Neural progenitor cell (in vitro differentiated cells): ENCODE measurements around the gene LGMN. TPM values are rescaled to one million over a fixed set of nuclear protein-coding genes. Genes with fewer than 3 reads are reported as not detected.

ENCODE experiments used
- DNase-seq: peaks from one replicate; pipeline ENCODE4 v3.0.0-alpha.2; 2016; ENCODE audit warnings: low spot score
- H2AFZ ChIP-seq: fragments of 200-600 bp; sonication (generic); replicated peaks from 2 replicates; pipeline ENCODE4 v1.6.1; 2016; ENCODE audit warnings: antibody characterized with exemption
- H3F3A ChIP-seq: fragments of 200-600 bp; sonication (generic); 2 replicates; pipeline ENCODE4 v1.6.1; 2016; ENCODE audit warnings: antibody characterized with exemption, low read depth
- H3K27ac ChIP-seq: fragments of 200-600 bp; sonication (generic); 2 replicates; pipeline ENCODE4 v1.5.1; 2016; ENCODE audit warnings: mild to moderate bottlenecking
- H3K27me3 ChIP-seq: fragments of 200-600 bp; sonication (generic); 2 replicates; pipeline ENCODE4 v1.6.1; 2016; ENCODE audit warnings: mild to moderate bottlenecking, moderate library complexity
- H3K36me3 ChIP-seq: fragments of 200-600 bp; sonication (generic); 2 replicates; pipeline ENCODE4 v1.5.1; 2016
- H3K4me1 ChIP-seq: fragments of 200-600 bp; sonication (generic); 2 replicates; pipeline ENCODE4 v1.6.1; 2016; ENCODE audit warnings: mixed run types
- H3K4me2 ChIP-seq: fragments of 200-600 bp; sonication (generic); 2 replicates; pipeline ENCODE4 v1.6.1; 2016
- H3K4me3 ChIP-seq: fragments of 200-600 bp; sonication (generic); 2 replicates; pipeline ENCODE4 v1.5.1; 2016
- H3K79me2 ChIP-seq: fragments of 200-600 bp; sonication (generic); 2 replicates; pipeline ENCODE4 v1.6.1; 2016; ENCODE audit warnings: low read depth
- H3K9ac ChIP-seq: fragments of 200-600 bp; sonication (generic); 2 replicates; pipeline ENCODE4 v1.6.1; 2016
- H3K9me3 ChIP-seq: fragments of 200-600 bp; sonication (generic); 2 replicates; pipeline ENCODE4 v1.5.1; 2016; ENCODE audit warnings: low read depth
- H4K20me1 ChIP-seq: fragments of 200-600 bp; sonication (generic); 2 replicates; pipeline ENCODE4 v1.6.1; 2016; ENCODE audit warnings: low read depth
- H3K27ac Mint-ChIP-seq: 3 replicates; pipeline ENCODE4 v1.8.0; 2021; ENCODE audit warnings: mixed read lengths
- H3K27me3 Mint-ChIP-seq: 2 replicates; pipeline ENCODE4 v1.8.0; 2022; ENCODE audit warnings: low read depth, mild to moderate bottlenecking, inconsistent platforms, moderate library complexity, mixed read lengths; ENCODE audit not compliant: insufficient read depth
- H3K36me3 Mint-ChIP-seq: 3 replicates; pipeline ENCODE4 v1.8.0; 2021; ENCODE audit warnings: mixed read lengths
- H3K4me1 Mint-ChIP-seq: 3 replicates; pipeline ENCODE4 v1.8.0; 2021; ENCODE audit warnings: mixed read lengths
- H3K4me3 Mint-ChIP-seq: 3 replicates; pipeline ENCODE4 v1.8.0; 2021; ENCODE audit warnings: mild to moderate bottlenecking, moderate library complexity, mixed read lengths
- H3K9me3 Mint-ChIP-seq: 3 replicates; pipeline ENCODE4 v1.8.0; 2020; ENCODE audit warnings: mixed read lengths
- CTCF ChIP-seq: fragments of 200-600 bp; sonication (generic); IDR thresholded peaks from 2 replicates; pipeline ENCODE4 v1.5.1; 2017; ENCODE audit warnings: antibody characterized with exemption, mild to moderate bottlenecking
- EZH2 ChIP-seq: fragments of 200-600 bp; sonication (generic); IDR thresholded peaks from 2 replicates; pipeline ENCODE4 v1.6.1; 2017; ENCODE audit warnings: antibody characterized with exemption, mild to moderate bottlenecking, moderate library complexity
- EZH2phosphoT487 ChIP-seq: fragments of 200-600 bp; sonication (generic); IDR thresholded peaks from 2 replicates; pipeline ENCODE4 v1.6.1; 2017; ENCODE audit warnings: antibody characterized with exemption
- total RNA-seq: library from RNA; depleted of rRNA; stranded (reverse); fragments of >200 nt; gene quantifications from 2 replicates; pipeline ENCODE4 v1.2.3, GENCODE V29; 2015; ENCODE audit warnings: low replicate concordance

LGMN gene
- total RNA-seq, 1 donor from 2014 or later: 87.0 TPM

DNA sequence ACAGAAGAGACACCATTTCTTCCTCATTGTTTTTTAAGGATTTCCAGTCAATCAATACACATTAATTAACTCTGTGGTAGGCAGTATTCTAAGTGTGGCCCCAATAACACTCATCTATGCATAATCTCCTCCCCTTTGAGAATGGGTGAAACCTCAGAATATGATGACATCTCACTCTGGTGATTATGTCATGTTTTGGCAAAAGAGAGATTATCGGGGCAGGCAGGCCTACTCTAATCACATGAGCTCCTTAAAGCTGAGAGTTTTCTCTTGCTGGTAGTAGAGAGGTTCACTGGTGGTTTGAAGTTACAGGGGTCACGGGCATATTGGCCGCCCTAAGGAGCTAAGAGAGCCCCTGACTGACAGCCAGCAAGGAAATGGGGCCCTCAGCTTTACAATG lies 7.1 kb upstream of the LGMN start:
- no peaks in the 10 kb centered on the region for H3K36me3 ChIP-seq
- H3K4me2 ChIP-seq: no peak overlapping the region
- no peaks in the 10 kb centered on the region for H3K27me3 ChIP-seq
- H3K27ac ChIP-seq: no peak overlapping the region
- no peak overlapping the region for H3K9ac ChIP-seq
- no peaks in the 10 kb centered on the region for H3K79me2 ChIP-seq
- H3K9me3 Mint-ChIP-seq: peaks cover 2% of the 10 kb centered on the region
- no peak overlapping the region for H3K4me3 ChIP-seq
- H4K20me1 ChIP-seq: no peaks in the 10 kb centered on the region
- H3K4me1 ChIP-seq: peaks cover 9% of the 10 kb centered on the region
- H3K4me3 Mint-ChIP-seq: no peak overlapping the region
- no peak overlapping the region for H2AFZ ChIP-seq
- DNase-seq: no peak
- H3K9me3 ChIP-seq: no peaks in the 10 kb centered on the region
- peaks cover 6% of the 10 kb centered on the region for H3K27me3 Mint-ChIP-seq
- H3F3A ChIP-seq: no peaks in the 10 kb centered on the region
- H3K27ac Mint-ChIP-seq: no peak overlapping the region
- TF ChIP-seq EZH2phosphoT487 (no peak), CTCF (no peak), EZH2 (no peak)
- H3K36me3 Mint-ChIP-seq: no peaks in the 10 kb centered on the region
- H3K4me1 Mint-ChIP-seq: peaks cover 12% of the 10 kb centered on the region

DNA sequence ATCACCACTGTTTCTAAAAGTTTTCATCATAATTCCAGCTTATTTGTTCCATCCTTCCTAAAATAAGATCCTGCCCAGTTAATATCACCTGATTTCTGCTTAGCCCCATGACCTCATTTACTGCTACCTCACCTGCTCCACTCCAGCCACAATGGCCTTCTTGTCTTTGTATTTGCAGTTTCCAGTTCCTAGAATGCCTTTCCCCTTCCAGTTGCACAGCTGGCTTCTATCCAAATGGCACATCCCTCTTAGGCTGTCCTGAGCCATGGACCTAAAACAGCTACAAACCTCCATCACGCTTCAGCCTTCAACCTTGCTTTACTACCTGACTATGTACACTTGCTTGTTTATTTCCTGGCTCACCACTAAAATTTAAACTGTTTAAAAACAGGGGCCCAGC lies 6.5 kb upstream of the LGMN start:
- Histone ChIP-seq H3K27ac (no peak overlapping the region), H3F3A (no peaks in the 10 kb centered on the region), H3K9ac (no peak overlapping the region), H3K4me3 (no peak overlapping the region), H3K4me1 (peaks cover 9% of the 10 kb centered on the region), H4K20me1 (no peaks in the 10 kb centered on the region), H3K79me2 (no peaks in the 10 kb centered on the region), H3K27me3 (no peaks in the 10 kb centered on the region), H3K9me3 (no peaks in the 10 kb centered on the region), H3K4me2 (no peak overlapping the region), H3K36me3 (no peaks in the 10 kb centered on the region), H2AFZ (no peak overlapping the region)
- H3K36me3 Mint-ChIP-seq: peaks cover 2% of the 10 kb centered on the region
- H3K27me3 Mint-ChIP-seq: peaks cover 8% of the 10 kb centered on the region
- H3K27ac Mint-ChIP-seq: no peak overlapping the region
- H3K4me1 Mint-ChIP-seq: peaks cover 12% of the 10 kb centered on the region
- DNase-seq: no peak
- no peak overlapping the region for H3K4me3 Mint-ChIP-seq
- H3K9me3 Mint-ChIP-seq: peaks cover 2% of the 10 kb centered on the region
- no peak for TF ChIP-seq EZH2phosphoT487
- TF ChIP-seq EZH2: no peak
- no peak for TF ChIP-seq CTCF

- no peak overlapping the region for H3K4me2 ChIP-seq
- no peak overlapping the region for H2AFZ ChIP-seq
- TF ChIP-seq EZH2phosphoT487 (no peak), EZH2 (no peak), CTCF (no peak)
- H3K9me3 ChIP-seq: no peaks in the 10 kb centered on the region
- no peaks in the 10 kb centered on the region for H3K79me2 ChIP-seq
- H3F3A ChIP-seq: no peaks in the 10 kb centered on the region
- Mint-ChIP-seq H3K27me3 (peaks cover 8% of the 10 kb centered on the region), H3K36me3 (peaks cover 2% of the 10 kb centered on the region), H3K4me3 (no peak overlapping the region), H3K4me1 (peaks cover 17% of the 10 kb centered on the region), H3K9me3 (peaks cover 2% of the 10 kb centered on the region), H3K27ac (no peak overlapping the region)
- no peaks in the 10 kb centered on the region for H4K20me1 ChIP-seq
- no peak overlapping the region for H3K9ac ChIP-seq
- H3K4me1 ChIP-seq: peaks cover 9% of the 10 kb centered on the region
- no peaks in the 10 kb centered on the region for H3K36me3 ChIP-seq
- no peaks in the 10 kb centered on the region for H3K27me3 ChIP-seq
- H3K4me3 ChIP-seq: no peak overlapping the region
- no peak for DNase-seq
- H3K27ac ChIP-seq: no peak overlapping the region
Measured at GRCh38 chr14:92753250-92753649, 4.8 kb upstream of the LGMN start.
